NCI-H1417 (cell line): ENCODE results near the gene RNF157.

Experiments used
- DNase-seq, 3 experiments: peaks; one replicate each; lab custom pipeline; 2025; lab: John Stamatoyannopoulos, UW

The RNF157 gene

DNA sequence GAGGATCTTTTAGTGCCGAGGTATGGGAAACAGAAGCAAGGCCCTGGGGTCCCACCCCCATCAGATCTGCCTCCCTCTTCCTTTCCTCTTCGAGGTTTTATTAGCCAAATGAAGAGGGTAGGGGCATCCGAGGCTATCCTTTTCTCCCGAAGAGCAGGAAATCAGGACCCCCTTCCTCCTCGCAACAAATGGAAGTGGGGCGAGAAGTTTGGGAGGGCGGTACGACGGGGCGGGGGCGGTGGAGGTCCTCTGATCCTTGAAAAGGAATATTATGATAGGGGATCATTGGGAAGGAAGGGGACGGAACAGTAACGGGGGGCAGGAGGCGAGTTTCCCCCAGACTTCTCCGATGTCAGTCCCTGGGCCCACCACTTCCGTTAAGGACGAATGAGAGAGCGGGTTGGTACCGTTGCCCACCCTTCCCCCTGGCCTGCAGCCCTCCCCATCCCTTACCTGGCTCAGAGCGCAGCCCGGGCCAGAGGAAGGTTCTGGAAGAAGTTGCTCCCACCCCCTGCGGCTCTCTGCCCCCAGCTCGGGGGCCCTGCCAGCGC, 99.6 kb downstream of the RNF157 start:
- no peak for DNase-seq

DNA sequence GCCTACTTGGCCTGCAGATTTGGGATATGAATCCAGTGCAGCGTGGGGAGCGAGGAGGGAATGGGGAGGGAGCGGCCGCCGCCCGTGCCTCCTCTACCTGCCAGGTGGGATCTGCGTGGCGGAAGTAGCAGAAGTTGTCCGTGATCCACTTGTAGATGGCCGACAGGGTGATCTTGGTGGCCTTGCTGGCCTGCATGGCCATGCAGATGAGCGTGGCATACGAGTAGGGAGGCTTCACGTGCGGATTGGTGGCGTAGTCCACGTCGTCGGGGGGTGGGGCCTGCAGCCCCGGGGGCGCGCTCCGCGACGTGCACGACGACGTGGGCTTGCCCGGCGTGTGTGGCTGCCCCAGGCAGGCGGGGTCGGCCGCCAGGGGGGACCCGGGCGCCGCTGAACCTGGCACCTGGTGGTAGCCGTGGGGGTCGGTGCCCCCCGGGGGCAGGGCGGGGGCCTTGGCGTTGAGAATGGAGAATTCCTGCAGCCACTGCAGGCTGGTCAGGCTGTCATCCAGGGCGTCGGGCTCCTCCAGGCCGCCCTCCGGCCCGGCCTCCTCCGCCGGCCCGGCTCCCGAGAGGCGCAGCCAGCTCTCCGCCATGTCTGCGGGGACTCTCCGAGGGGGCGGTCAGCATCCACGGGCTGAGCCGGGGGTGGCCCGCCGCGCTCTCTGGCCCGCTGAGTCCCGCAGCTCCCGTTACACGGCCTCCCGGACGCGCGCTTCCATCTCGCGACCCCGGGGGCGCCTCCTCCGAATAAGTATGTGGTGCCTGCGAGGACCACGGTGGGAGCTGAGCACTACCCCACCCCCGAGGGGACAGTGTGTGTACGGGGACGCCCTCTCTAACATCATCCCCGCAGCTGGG, 100.3 kb downstream of the RNF157 start:
- no peak for DNase-seq

DNA sequence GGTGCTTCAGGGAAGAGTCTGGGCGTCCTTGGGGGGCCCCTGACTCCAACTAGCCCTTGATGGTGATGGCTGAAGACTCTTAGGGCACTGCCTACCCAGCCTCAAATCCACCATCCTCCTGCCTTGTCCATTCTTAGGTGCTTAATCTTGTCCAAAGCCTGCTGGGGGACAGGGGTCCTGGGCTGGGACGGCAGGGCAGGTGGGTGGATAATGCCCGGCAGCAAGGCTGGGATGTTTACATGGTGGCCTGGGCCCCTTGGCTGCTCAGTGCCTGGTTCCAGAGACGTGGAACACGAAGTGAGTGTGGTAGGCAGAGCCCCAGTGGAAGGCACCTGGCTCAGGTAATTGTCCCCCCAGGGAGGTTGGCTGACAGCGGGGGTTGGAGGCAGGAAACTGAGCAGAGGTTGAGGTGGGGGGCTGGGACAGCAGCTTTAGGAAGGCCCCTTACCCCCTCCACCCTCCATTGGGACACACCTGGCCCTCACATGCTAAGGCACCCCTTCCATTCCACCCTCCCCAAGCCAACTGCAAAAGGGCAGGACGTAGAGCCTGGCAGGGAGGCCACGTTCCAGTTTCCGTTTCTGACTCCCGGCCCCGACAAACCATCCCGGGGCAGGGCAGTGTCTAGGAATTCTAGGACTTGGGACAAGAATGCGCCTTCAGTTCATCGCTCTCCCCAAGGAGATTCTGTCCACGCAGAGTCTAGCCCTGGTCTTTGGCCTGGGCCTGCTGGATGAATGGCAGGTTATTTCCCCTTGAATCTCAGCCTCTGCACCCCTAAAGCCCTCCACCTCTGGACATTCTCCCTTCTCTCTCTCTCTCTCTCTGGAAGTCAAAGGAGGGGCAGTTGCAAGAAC, 101.2 kb downstream of the RNF157 start:
- DNase-seq: peak in 1 of 3 experiments; percentile 31

DNA sequence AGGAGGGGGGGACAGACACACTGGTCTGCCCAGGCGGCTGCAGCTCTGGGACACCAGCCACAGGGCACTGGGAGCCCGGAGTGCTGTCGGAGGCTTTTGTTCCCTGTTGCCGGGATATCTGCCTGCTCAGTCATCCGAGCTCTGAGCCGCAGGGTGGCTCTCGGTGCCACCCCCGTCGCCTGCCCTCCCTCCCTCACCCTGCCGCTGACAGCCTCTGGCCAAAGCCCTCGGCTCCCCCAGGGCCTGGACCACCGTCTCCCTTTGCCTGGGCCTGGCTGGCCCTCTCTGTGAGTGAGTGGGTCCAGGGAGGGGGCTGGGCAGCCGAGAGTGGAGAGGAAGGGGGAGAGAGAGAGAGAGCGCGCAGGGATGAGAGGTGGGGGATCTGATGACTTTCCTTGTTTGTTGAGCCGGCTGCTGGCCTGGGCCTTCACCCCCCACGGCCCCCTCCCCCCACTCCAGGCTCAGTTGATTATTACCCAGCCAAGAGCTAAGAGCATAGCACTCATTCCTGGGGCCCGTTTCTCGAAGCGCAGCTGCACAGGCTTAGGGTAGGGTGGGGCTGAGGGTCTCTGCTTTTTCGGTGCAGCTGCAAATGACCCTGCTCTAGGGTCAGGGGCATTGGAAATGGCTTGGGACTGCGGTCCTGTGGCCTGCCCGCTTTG, 101.9 kb downstream of the RNF157 start:
- DNase-seq: peak in 2 of 3 experiments; percentile 85

- no peak for DNase-seq
Observed at GRCh38 chr17:76137351-76138233, 102.7 kb downstream of the RNF157 start.

DNA sequence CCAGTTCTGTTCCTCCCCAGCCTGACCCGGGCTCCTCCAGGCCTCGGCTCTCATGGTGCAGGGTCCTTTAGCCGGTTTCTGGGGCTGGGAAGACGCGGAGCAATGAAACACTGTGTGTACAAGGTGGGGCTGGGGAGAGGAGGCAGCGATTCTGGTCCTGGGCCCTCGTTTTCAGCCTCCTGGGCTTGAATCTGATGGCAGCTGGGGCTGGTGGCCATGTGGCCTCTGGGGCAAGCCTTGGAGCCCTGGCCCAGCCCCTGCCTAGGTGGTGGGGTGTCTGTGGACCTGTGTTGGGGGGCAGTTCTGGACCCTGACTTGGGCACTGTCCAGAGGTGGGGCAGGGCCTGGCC, 103.3 kb downstream of the RNF157 start:
- DNase-seq: no peak

GRCh38 chr17:76136276-76137000, 103.9 kb downstream of the RNF157 start:
- DNase-seq: peak in 1 of 3 experiments; percentile 10

GRCh38 chr17:76135810-76136188, 104.5 kb downstream of the RNF157 start:
- DNase-seq: no peak

- no peak for DNase-seq
Observed at GRCh38 chr17:76134911-76135809, 105.1 kb downstream of the RNF157 start.

- peak; percentile 20 to 89 (median 80) for DNase-seq
Observed at GRCh38 chr17:76132574-76133338, 107.5 kb downstream of the RNF157 start.

DNA sequence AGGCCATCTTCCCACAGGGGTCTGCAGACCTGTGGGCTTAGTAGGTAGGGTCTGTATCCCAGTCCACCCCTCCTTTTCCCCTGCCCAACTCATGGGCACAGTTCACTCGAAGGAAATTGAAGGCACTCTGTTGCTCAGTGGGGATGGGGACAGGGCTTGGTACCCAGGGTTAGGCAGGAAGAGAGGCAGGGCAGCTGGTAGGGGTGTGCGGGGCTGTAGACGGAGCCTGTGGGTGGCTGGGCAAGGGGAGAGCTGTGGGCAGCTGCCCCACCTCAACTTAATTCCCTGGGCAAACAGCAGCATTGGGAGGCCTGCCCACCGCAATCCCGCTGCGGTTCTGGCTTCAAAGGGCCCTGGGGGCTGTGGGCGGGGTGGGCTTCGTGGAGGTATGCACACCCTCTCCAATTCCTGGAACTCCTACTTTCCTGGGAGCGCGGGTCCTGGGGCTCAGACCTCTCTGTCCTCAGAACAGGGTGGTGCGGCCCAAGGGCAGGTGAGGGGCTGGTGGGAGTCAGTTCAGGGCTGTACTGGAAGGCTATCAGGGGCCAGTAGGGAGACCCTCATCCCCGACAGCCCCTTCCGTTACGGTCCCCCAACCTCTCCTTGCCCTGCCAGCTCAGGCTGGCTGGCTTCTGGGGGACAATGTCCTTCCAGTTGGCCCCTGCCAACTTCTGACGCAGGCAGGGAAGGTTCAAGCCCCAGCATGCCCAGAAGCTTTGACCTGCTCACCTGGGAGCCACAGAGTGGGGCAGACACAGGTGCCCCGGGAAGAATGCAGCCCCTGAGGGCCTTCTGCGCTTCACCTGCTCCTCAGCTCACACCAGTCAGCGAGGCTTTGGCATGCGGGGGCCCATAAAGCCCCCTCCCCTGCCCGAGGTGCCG, 108.4 kb downstream of the RNF157 start:
- DNase-seq: no peak

DNA sequence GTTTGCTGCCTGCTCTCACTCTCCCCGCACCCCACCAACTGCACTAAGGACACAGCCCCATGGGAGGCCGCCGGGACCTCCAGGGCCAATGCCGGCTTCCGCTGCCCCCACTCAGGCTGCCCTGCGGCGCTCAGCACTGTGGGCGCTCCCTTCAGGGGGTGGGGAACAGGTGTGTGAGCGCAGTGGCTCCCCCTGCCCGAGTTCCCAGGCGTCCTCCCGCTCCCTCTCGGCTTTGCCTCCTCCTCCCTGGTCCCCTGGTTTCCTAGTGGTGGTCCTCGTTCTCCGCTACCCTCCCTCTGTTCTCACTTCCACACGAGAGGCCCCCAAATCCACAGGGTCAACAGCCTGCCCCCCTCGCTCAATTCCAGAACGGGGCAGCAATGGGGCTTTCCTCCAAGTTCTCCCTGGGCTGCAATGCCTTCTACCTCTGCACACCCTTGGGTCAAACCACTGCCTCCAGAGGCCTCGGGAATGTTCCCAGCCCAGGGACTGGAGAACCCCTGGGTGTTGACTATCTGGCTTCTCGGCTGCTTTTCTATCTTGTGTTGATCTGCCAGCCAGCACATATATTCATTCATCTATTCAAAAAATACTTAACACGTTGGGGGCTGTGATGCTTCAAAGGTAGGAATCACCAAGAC, 109.1 kb downstream of the RNF157 start:
- no peak for DNase-seq

GRCh38 chr17:76130473-76130872, 109.8 kb downstream of the RNF157 start:
- no peak for DNase-seq

- DNase-seq: no peak
Observed at GRCh38 chr17:76125922-76126321, 114.4 kb downstream of the RNF157 start.

GRCh38 chr17:76125391-76125675, 115.0 kb downstream of the RNF157 start:
- DNase-seq: no peak

- no peak for DNase-seq
Observed at GRCh38 chr17:76124582-76125390, 115.5 kb downstream of the RNF157 start.
